RPMI7951 (cell line): Measurements from ENCODE around the gene SMAD3. TPM values are rescaled to one million over a fixed set of nuclear protein-coding genes. Genes with fewer than 3 reads are reported as not detected.
"Not testable (repeated sequence)": the region's sequence is repeated elsewhere in the genome, so short reads cannot be mapped to it uniquely, and the experiment has no call there.

Experiments
- DNase-seq: peaks from one replicate; pipeline ENCODE4 v3.0.0-alpha.2; 2012; ENCODE audit warnings: low read depth
- total RNA-seq: library from RNA; depleted of rRNA; stranded (reverse); fragments of >200 nt; shearing (Covaris generic); gene quantifications from 2 replicates; pipeline ENCODE4 v1.2.3, GENCODE V29; 2014

The SMAD3 gene
- total RNA-seq, 1 experiment from 2014 or later, result 19.7 TPM

DNA sequence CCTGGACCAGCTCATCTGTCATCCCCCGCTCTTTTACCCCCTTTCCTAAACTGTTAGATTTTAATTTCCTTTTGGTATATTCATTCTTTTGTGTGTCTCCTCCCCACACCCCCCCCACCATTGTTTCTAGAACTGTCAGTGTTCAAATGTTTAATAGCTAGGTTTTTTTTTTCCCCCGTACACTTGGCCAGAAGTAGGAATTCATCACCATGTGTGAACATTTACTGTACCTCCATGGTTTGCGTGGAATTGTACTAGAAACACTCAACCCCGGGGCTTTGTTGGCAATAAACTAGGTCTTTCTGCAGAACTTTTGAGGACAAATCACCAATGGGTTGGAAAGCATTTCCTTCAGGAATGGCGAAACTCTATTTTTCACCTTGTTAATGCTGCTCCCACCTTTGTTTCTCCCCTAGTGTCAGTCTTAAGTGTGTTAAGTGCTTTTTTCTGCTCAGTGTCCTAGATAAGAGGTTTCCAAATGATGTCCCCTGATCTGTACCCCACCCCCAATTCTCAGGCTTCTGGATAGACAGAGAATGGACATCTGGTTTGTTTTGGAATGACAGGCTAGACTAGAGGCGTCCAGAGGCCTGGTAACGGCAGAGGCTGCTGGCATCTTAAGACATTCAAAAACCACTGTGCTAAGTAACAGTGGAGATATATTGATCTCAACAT is 76.8 kb downstream of the SMAD3 start:
- no peak for DNase-seq

DNA sequence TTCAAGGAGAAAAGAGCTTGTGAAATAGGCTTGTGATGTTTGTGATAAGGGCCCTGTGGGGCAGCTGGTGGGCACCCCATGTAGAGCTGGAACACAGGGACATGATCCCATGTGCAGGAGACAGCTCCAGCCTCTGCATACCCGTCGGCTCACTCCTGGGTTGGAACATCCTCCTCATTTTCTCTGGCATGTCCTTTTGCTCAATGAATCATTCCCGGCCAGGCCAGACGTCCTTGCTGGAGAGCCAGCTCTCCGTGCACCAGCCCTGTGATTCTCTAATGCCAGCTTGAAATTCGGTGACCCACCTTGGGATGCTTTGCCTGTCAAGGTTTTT is 77.3 kb downstream of the SMAD3 start:
- DNase-seq, result peak; percentile 82

- no peak for DNase-seq
These were observed 78.2 kb downstream of the SMAD3 start for GRCh38 chr15:67143646-67144045.

DNA sequence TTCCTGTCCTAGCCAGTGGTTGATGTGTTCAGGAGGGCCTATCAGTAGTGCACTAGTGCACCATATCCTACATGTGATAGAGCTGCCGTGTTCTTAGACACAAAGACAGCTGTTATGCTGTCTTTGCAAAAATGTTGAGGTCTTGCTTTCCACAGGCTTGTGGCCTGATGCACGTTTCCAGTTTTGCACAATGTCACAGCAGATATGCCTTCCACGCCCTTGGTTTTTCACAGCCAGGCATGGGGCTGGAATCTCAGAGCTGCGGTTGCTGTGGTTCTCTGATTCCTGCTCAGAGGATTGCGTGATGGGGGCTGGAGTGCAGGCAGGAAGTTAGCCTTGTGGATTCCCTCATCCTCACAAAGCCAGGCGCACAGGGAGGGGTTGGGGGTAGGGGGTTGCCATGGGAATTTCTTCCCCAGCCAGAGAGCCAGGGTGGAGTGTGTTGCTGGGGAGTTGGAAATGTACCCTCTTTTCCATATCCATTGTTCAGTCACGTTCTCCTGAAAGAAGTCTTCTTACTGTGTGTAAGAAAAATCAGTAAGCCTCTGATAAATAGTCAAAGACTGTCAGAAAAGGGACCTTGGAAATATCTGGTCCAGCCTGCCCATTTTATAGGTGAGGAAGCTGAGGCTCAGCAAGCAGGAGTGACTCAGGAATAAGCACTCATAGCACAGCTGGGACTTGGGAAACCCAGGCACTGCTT is 79.4 kb downstream of the SMAD3 start:
- peak; percentile 97 for DNase-seq

DNA sequence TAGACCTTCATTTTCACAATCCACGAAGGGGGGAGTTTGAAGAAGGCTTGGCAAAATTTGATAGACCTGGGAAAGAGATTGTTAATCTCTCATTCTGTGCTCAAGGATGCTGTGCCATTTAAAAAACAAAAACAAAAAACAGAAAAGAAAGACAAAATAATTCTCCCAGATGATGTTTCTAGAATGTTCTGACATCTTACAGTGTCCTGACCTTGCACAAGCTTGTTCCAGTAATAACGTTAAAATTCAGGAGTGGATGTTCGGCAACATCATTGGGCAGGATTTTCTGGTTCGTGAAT is 79.9 kb downstream of the SMAD3 start:
- no peak for DNase-seq

DNA sequence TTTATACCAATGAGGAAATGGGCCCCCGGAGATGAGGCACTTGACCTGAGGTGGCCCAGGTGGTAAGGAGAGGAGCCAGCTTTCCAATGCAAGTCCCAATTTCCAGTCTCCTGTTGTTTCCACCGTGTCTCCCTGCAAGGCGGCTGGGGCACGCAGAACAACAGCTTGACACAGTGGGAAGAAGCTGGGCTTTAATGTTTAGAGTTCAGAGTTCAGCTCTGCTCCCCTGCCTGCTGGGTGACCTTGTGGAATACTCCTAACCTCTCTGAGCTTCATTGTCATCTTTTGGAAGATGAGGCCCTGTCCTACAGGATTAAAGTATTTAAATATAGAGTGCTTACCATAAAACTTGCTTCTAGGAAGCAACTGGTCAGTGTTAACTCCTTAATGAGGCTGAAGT is 80.3 kb downstream of the SMAD3 start:
- no peak for DNase-seq

DNA sequence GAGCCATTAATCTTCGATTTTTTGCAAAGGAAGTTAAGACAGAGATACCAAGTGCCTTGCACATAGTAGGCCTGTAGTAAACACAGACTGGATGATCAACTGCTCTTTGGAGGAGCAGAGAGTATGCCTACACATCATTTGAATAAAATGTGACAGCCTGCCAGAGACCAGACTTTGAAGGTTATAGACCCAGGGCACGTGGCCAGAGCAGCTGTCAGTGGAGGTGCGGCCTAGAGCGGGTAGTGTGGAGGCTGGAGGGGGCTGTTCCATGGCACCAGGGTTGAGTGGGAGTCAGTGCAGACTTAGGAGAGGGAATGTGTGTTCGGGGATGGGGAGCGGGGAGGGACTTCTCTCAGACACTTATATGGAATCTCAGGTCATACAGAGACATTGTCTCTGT is 80.8 kb downstream of the SMAD3 start:
- DNase-seq, result peak; percentile 87

- peak; percentile 86 for DNase-seq
These were observed 81.5 kb downstream of the SMAD3 start for GRCh38 chr15:67146875-67147381.

- no peak for DNase-seq
These were observed 82.1 kb downstream of the SMAD3 start for GRCh38 chr15:67147396-67147949.

DNA sequence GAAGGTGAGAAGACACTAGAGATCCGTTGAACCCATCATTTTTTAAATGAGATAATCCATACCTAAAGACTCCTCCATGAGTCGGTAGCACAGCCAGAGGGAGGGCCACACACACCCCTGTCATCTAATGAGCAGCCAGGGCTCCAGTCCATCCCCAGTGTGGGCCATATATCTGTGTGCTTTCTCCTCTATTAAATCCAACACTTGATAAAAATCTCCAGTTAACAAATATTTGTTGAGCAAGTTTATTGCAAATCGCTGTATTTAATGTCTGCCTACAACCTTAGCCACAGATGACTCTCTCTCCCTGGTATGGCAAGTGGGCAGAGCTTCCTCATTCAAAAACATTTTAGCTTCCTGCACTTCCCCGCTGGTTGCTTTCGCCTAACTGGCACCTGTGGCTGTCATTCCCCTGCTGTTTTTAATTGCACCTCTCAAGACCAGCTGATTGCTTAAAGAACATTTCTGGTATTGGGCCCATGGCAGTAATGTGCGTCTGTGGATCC is 82.8 kb downstream of the SMAD3 start:
- DNase-seq, result peak; percentile 60

GRCh38 chr15:67149068-67149772 is 83.8 kb downstream of the SMAD3 start:
- DNase-seq, result peak; percentile 57

GRCh38 chr15:67149773-67150022 is 84.3 kb downstream of the SMAD3 start:
- no peak for DNase-seq

- DNase-seq, result peak; percentile 99
These were observed 84.8 kb downstream of the SMAD3 start for GRCh38 chr15:67150023-67150860.

GRCh38 chr15:67152429-67152828 is 87.0 kb downstream of the SMAD3 start:
- no peak for DNase-seq

- DNase-seq, result not testable (repeated sequence)
These were observed 87.6 kb downstream of the SMAD3 start for GRCh38 chr15:67153044-67153443.

DNA sequence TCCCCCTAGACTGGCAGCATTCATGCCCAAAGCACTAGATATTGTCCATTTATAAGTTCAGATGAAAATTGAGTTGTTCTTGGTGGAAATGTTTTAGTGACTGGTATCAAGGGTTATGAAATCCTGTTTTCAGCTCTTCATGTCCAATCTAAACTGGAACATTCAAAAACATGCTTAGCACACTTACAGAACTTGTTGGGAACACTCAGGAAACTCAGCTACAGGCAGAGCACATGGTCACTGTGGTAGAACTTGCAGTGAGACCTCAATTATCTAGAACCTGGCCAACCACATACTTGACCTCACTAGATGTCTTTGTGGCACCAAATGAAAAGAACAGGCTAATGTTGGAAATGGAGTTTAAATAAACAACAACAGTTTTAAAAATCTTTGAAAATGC is 88.8 kb downstream of the SMAD3 start:
- no peak for DNase-seq

- no peak for DNase-seq
These were observed 91.0 kb downstream of the SMAD3 start for GRCh38 chr15:67156426-67156825.

- no peak for DNase-seq
These were observed 91.4 kb downstream of the SMAD3 start for GRCh38 chr15:67156834-67157233.

- DNase-seq, result no peak
These were observed 92.3 kb downstream of the SMAD3 start for GRCh38 chr15:67157521-67158252.

DNA sequence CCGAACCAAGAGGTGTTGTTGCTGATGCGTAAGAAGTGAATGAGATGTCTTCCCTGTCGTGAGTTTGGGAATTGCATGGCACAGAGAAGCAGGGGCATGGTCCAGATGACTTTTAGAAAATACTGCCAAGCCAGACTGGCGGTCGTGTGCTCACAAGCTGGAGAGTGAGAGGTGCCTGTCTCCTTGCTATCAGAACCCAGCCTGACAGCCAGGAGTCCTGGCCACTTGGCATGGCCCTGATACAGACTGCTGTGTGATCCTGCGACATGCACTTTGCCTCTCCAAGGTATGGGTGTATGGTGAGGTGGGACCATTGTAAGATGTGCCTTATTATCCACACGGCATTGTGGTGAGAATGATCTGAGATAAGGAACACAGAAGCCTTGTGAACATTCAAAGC is 93.0 kb downstream of the SMAD3 start:
- no peak for DNase-seq

GRCh38 chr15:67161412-67161811 is 96.0 kb downstream of the SMAD3 start:
- no peak for DNase-seq
